ENCODE results near the gene KRTAP2-2. TPM values are rescaled to one million over a fixed set of nuclear protein-coding genes. Genes with fewer than 3 reads are reported as not detected.

The KRTAP2-2 gene
- polyA plus RNA-seq, 1 experiment: 0.16 TPM

DNA sequence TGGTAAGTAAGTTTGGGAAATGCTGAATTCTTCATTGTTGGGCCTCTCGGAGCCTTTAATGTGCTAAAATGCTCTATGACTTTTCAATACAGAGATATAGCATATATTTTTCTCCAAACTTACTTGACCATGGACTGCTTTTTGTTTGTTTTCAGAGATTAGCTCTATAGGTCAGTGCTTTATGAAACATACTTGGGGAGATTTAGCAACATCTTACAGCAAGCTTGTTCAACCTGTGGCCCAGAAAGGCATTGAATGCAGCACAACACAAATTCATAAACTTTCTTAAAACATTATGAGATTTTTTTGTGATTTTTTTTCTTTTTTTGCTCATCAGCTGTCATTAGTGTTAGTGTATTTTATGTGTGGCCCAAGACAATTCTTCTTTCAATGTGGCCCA, 45.1 kb downstream of the KRTAP2-2 start:
- no peak overlapping the region for H3K4me3 ChIP-seq (ENCODE audit: low read depth, low read length)
- ChIA-PET CTCF (no interaction called here), POLR2A (no interaction called here)
- DNase-seq (ENCODE audit: low read depth): no peak
- H3K36me3 ChIP-seq (ENCODE audit: control insufficient read depth, insufficient read depth, low read length): no peaks in the 10 kb centered on the region
- TF ChIP-seq, protein P1, sequence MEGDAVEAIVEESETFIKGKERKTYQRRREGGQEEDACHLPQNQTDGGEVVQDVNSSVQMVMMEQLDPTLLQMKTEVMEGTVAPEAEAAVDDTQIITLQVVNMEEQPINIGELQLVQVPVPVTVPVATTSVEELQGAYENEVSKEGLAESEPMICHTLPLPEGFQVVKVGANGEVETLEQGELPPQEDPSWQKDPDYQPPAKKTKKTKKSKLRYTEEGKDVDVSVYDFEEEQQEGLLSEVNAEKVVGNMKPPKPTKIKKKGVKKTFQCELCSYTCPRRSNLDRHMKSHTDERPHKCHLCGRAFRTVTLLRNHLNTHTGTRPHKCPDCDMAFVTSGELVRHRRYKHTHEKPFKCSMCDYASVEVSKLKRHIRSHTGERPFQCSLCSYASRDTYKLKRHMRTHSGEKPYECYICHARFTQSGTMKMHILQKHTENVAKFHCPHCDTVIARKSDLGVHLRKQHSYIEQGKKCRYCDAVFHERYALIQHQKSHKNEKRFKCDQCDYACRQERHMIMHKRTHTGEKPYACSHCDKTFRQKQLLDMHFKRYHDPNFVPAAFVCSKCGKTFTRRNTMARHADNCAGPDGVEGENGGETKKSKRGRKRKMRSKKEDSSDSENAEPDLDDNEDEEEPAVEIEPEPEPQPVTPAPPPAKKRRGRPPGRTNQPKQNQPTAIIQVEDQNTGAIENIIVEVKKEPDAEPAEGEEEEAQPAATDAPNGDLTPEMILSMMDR (IDR thresholded peaks at IDR 0.05; ENCODE audit: insufficient read depth, low read depth, low read length): no peak
- H3K27me3 ChIP-seq (ENCODE audit: control insufficient read depth, insufficient read depth, low read length): no peaks in the 10 kb centered on the region

DNA sequence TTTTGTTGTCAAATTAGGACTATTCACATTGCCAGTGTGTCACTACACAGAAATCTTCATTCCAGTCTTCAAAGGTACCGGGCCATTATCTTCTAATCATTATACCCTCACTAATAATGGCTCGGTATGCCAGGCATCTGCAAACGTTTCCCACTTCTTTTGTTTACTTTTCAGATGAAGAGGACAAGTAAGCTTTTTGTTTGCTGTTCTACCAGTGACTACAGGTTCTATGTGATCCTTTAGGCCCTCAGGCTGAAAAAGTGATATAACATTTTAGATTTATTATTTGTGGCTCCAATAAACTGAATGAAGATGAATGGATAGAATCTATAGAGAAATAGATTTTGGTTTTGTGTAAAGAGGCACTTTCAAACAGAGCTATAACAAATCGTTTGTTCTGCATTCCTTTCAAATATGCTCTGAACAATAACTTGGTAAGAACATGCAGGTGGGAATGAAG, 45.7 kb downstream of the KRTAP2-2 start:
- Histone ChIP-seq H3K27me3 (ENCODE audit: control insufficient read depth, insufficient read depth, low read length) (no peaks in the 10 kb centered on the region), H3K36me3 (ENCODE audit: control insufficient read depth, insufficient read depth, low read length) (no peaks in the 10 kb centered on the region), H3K4me3 (ENCODE audit: low read depth, low read length) (no peak overlapping the region)
- no peak for DNase-seq (ENCODE audit: low read depth)
- ChIA-PET CTCF (no interaction called here), POLR2A (no interaction called here)
- TF ChIP-seq, protein P1 (IDR thresholded peaks at IDR 0.05; ENCODE audit: insufficient read depth, low read depth, low read length): no peak

DNA sequence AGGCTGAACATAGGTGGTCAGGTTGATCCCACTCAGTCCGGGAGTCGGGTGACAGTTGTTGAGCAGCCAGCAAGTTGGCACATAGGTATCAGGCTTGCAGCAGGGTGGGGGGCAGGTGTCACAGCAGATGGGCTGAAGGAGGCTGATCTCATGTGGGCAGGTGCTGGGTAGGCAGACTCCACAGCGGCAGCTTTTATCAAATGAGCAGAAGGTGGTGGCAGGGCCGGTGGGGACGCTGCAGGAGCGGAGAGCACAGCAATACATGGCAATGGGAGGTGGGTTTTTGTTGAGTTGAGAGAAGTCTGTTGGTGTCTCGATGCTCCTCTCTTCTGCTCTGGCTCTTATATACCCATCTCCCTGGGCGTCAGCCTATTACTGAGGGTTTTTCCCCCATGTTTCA, 46.2 kb downstream of the KRTAP2-2 start, which contains the start of gene KRTAP3-1:
KRTAP3-1 (minus strand) TSS at position 318 of the 400 bp plus-strand sequence; CDS start at position 264, 54 bp downstream.
- no peak for DNase-seq (ENCODE audit: low read depth)
- Histone ChIP-seq H3K27me3 (ENCODE audit: control insufficient read depth, insufficient read depth, low read length) (no peaks in the 10 kb centered on the region), H3K36me3 (ENCODE audit: control insufficient read depth, insufficient read depth, low read length) (no peaks in the 10 kb centered on the region), H3K4me3 (ENCODE audit: low read depth, low read length) (no peak within 1 kb of the TSS)
- CTCF ChIA-PET: no interaction called here
- POLR2A ChIA-PET: no interaction called here
- TF ChIP-seq, protein P1 (IDR thresholded peaks at IDR 0.05; ENCODE audit: insufficient read depth, low read depth, low read length): no peak

Small RNAs within 50 kb of the gene (small RNA-seq; reads per million reads assigned to genes)
- gene KRTAP3-4P (ENCODE audit: insufficient read length, low read depth, low replicate concordance): not detected

Other genes with a start within 250 kb of the KRTAP2-2 start
- gene KRT10, start 232.6 kb downstream of the KRTAP2-2 start, polyA plus RNA-seq (2011; rRNA removed): 6.4 and 16.1 TPM in 2 replicates
- gene KRT12, start 188.0 kb downstream of the KRTAP2-2 start, polyA plus RNA-seq (2011; rRNA removed): not detected in 2 replicates
- gene KRT20, start 170.0 kb downstream of the KRTAP2-2 start, polyA plus RNA-seq (2011; rRNA removed): not detected in 2 replicates
- gene KRT23, start 117.6 kb downstream of the KRTAP2-2 start, polyA plus RNA-seq (2011; rRNA removed): 0.09 and 0.11 TPM in 2 replicates
- gene KRT39, start 88.3 kb downstream of the KRTAP2-2 start, polyA plus RNA-seq (2011; rRNA removed): not detected in 2 replicates
- not detected in 2 replicates for gene KRT40, start 70.9 kb downstream of the KRTAP2-2 start, polyA plus RNA-seq (2011; rRNA removed)
- gene KRTAP3-3, start 61.1 kb downstream of the KRTAP2-2 start, polyA plus RNA-seq (2011; rRNA removed): not detected in 2 replicates
- not detected in 2 replicates for gene KRTAP3-2, start 55.3 kb downstream of the KRTAP2-2 start, polyA plus RNA-seq (2011; rRNA removed)
- 0.16 TPM in 1 of 2 replicates, not detected in the other for gene KRTAP3-1, start 46.1 kb downstream of the KRTAP2-2 start, polyA plus RNA-seq (2011; rRNA removed)
- gene KRTAP1-5, start 28.0 kb downstream of the KRTAP2-2 start, polyA plus RNA-seq (2011; rRNA removed): 62.3 and 65.1 TPM in 2 replicates
- not detected in 2 replicates for gene KRTAP1-4, start 25.0 kb downstream of the KRTAP2-2 start, polyA plus RNA-seq (2011; rRNA removed)
- not detected in 2 replicates for gene KRTAP1-3, start 20.4 kb downstream of the KRTAP2-2 start, polyA plus RNA-seq (2011; rRNA removed)
- 0.32 TPM in 1 of 2 replicates, not detected in the other for gene KRTAP1-1, start 13.8 kb downstream of the KRTAP2-2 start, polyA plus RNA-seq (2011; rRNA removed)
- gene KRTAP2-1, start 7.9 kb downstream of the KRTAP2-2 start, polyA plus RNA-seq (2011; rRNA removed): not detected in 2 replicates
- 1.3 and 1.4 TPM in 2 replicates for gene KRTAP2-3, start 4.9 kb upstream of the KRTAP2-2 start, polyA plus RNA-seq (2011; rRNA removed)
- not detected in 2 replicates for gene KRTAP2-4, start 10.6 kb upstream of the KRTAP2-2 start, polyA plus RNA-seq (2011; rRNA removed)
- not detected in 2 replicates for gene KRTAP4-7, start 28.9 kb upstream of the KRTAP2-2 start, polyA plus RNA-seq (2011; rRNA removed)
- not detected in 2 replicates for gene KRTAP4-8, start 42.9 kb upstream of the KRTAP2-2 start, polyA plus RNA-seq (2011; rRNA removed)
- not detected in 2 replicates for gene KRTAP4-16, start 47.0 kb upstream of the KRTAP2-2 start, polyA plus RNA-seq (2011; rRNA removed)
- not detected in 2 replicates for gene KRTAP4-9, start 50.2 kb upstream of the KRTAP2-2 start, polyA plus RNA-seq (2011; rRNA removed)
- not detected in 2 replicates for gene KRTAP4-11, start 63.1 kb upstream of the KRTAP2-2 start, polyA plus RNA-seq (2011; rRNA removed)
- gene KRTAP4-12, start 69.0 kb upstream of the KRTAP2-2 start, polyA plus RNA-seq (2011; rRNA removed): 0.11 TPM in 1 of 2 replicates, not detected in the other
- gene KRTAP4-6, start 85.3 kb upstream of the KRTAP2-2 start, polyA plus RNA-seq (2011; rRNA removed): not detected in 2 replicates
- gene KRTAP4-5, start 94.6 kb upstream of the KRTAP2-2 start, polyA plus RNA-seq (2011; rRNA removed): not detected in 2 replicates
- not detected in 2 replicates for gene KRTAP4-4, start 105.5 kb upstream of the KRTAP2-2 start, polyA plus RNA-seq (2011; rRNA removed)
- gene KRTAP4-3, start 113.0 kb upstream of the KRTAP2-2 start, polyA plus RNA-seq (2011; rRNA removed): not detected in 2 replicates
- gene KRTAP4-2, start 123.0 kb upstream of the KRTAP2-2 start, polyA plus RNA-seq (2011; rRNA removed): not detected in 2 replicates
- gene KRTAP4-1, start 129.7 kb upstream of the KRTAP2-2 start, polyA plus RNA-seq (2011; rRNA removed): 0.12 TPM in 1 of 2 replicates, not detected in the other
- not detected in 2 replicates for gene KRTAP9-1, start 134.7 kb upstream of the KRTAP2-2 start, polyA plus RNA-seq (2011; rRNA removed)
- gene KRTAP9-2, start 171.4 kb upstream of the KRTAP2-2 start, polyA plus RNA-seq (2011; rRNA removed): not detected in 2 replicates
- not detected in 2 replicates for gene KRTAP9-3, start 177.2 kb upstream of the KRTAP2-2 start, polyA plus RNA-seq (2011; rRNA removed)
- not detected in 2 replicates for gene KRTAP9-8, start 182.8 kb upstream of the KRTAP2-2 start, polyA plus RNA-seq (2011; rRNA removed)
- gene KRTAP9-4, start 194.5 kb upstream of the KRTAP2-2 start, polyA plus RNA-seq (2011; rRNA removed): not detected in 2 replicates
- not detected in 2 replicates for gene KRTAP9-9, start 200.2 kb upstream of the KRTAP2-2 start, polyA plus RNA-seq (2011; rRNA removed)
- gene KRTAP9-6, start 210.1 kb upstream of the KRTAP2-2 start, polyA plus RNA-seq (2011; rRNA removed): not detected in 2 replicates
- gene KRTAP9-7, start 220.5 kb upstream of the KRTAP2-2 start, polyA plus RNA-seq (2011; rRNA removed): not detected in 2 replicates
- gene KRTAP29-1, start 247.6 kb upstream of the KRTAP2-2 start, polyA plus RNA-seq (2011; rRNA removed): not detected in 2 replicates